Mesodermal cell (in vitro differentiated cells): Measurements from ENCODE around the gene PPFIA4.

Source experiments
- H3K27ac ChIP-seq: 2 replicates; pipeline ENCODE4 v1.7.0; 2013; ENCODE audit warnings: mild to moderate bottlenecking, low read depth, low read length, moderate library complexity; ENCODE audit not compliant: severe bottlenecking
- H3K36me3 ChIP-seq: 2 replicates; pipeline ENCODE4 v1.7.1; 2013; ENCODE audit warnings: mild to moderate bottlenecking, low read length, moderate library complexity; ENCODE audit not compliant: control insufficient read depth, insufficient read depth
- H3K4me1 ChIP-seq: one replicate; pipeline ENCODE4 v1.7.1; 2013; ENCODE audit warnings: mild to moderate bottlenecking, low read length; ENCODE audit not compliant: insufficient read depth, control insufficient read depth, poor library complexity, severe bottlenecking
- H3K4me3 ChIP-seq: 2 replicates; pipeline ENCODE4 v1.7.0; 2013; ENCODE audit warnings: low read length, control low read depth, mild to moderate bottlenecking; ENCODE audit not compliant: insufficient read depth, poor library complexity, severe bottlenecking; ENCODE audit errors: extremely low read depth
- H3K9me3 ChIP-seq: 2 replicates; pipeline ENCODE4 v1.7.1; 2013; ENCODE audit warnings: mild to moderate bottlenecking, low read length, moderate library complexity; ENCODE audit not compliant: control insufficient read depth
- WGBS, 2 experiments: methylation state at CpG; one replicate each; pipeline ENCODE4 v1.1.5; 2013; ENCODE audit warnings: missing lambda C conversion rate in 2 of 2; ENCODE audit not compliant: insufficient coverage in 2 of 2; 5-methylcytosine and 5-hydroxymethylcytosine counted together

Gene PPFIA4

GRCh38 chr1:203041351-203041932, 15.2 kb downstream of the PPFIA4 start:
- no peaks in the 10 kb centered on the region for H3K9me3 ChIP-seq
- H3K36me3 ChIP-seq = no peaks in the 10 kb centered on the region
- 81 to 93% methylated on average over 3 of the region's 3 CpGs for WGBS, 2 experiments
- H3K4me1 ChIP-seq = peaks cover 14% of the 10 kb centered on the region
- H3K4me3 ChIP-seq = no peak overlapping the region
- no peak overlapping the region for H3K27ac ChIP-seq

DNA sequence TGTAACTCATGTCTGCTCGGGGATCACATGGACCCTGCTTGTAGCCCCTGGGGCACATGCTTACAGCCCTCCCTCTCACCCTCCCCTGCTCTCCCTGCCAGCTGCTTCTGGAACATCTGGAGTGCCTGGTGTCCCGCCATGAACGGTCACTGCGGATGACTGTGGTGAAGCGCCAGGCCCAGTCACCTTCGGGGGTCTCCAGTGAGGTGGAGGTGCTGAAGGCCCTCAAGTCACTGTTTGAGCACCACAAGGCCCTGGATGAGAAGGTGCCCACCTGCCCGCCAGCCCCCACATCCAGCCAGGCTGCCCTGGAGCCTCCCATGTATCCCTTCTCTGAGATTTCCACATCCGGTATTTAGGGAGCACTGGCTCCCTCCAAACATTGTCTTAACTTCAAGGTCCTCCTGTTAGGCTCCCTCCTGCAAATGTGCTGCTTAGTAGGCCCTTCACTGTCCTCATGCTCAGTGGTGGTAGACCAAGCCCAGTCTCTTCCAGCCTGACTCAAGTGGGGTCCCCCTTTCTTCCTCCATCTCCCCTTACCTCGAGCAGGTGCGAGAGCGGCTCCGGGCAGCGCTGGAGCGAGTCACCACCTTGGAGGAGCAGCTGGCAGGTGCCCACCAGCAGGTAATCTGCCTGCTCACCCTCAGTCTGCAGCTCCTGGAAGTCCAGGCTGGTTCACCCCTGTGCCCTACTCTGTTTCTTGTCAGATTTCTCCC, 17.7 kb downstream of the PPFIA4 start:
- no peak overlapping the region for H3K4me3 ChIP-seq
- WGBS, 2 experiments = 94% methylated on average over 10 to 13 of the region's 14 CpGs
- H3K4me1 ChIP-seq = peaks cover 29% of the 10 kb centered on the region
- H3K9me3 ChIP-seq = no peaks in the 10 kb centered on the region
- no peaks in the 10 kb centered on the region for H3K36me3 ChIP-seq
- H3K27ac ChIP-seq = no peak overlapping the region

DNA sequence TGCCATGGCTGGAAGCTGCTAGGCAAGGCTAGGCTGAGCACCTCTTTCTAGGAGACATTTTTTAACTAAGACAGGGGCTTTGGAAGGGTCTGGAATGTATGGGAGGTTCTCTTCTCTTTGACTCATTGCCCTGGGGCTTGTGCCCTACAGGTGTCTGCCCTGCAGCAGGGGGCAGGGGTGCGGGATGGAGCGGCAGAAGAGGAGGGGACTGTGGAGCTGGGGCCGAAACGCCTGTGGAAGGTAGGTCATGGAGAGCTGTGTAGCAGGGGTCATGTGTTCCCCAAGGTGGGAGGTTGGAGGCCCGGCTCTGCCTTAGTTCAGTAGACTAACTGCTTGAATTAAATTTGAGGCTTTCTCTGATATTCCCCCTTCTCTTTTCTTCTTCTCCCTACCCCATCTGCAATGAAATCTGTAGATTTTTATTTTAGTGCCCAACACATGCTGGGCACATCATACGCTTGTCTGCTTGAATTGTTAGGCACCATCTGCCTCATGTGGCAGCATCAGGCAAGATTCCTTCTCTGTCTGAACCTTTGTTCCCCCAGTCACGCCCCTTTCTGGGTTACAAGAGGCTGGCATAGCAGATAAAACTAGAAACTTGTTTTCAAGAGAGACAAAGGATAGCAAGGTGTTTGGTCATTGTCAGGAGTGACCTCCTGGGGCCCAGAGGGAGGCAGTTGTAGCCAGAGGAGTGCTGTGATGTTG, 18.4 kb downstream of the PPFIA4 start:
- Histone ChIP-seq H3K27ac (no peak overlapping the region), H3K4me1 (peaks cover 29% of the 10 kb centered on the region), H3K9me3 (no peaks in the 10 kb centered on the region), H3K36me3 (no peaks in the 10 kb centered on the region), H3K4me3 (no peak overlapping the region)
- 81 to 95% methylated on average over 5 to 6 of the region's 7 CpGs for WGBS, 2 experiments

GRCh38 chr1:203045336-203045735, 19.0 kb downstream of the PPFIA4 start:
- Histone ChIP-seq H3K9me3 (no peaks in the 10 kb centered on the region), H3K36me3 (no peaks in the 10 kb centered on the region), H3K27ac (no peak overlapping the region), H3K4me3 (no peak overlapping the region), H3K4me1 (peaks cover 24% of the 10 kb centered on the region)
- WGBS, 2 experiments = 93 to 94% methylated on average over 14 to 16 of the region's 17 CpGs

GRCh38 chr1:203045821-203046594, 19.7 kb downstream of the PPFIA4 start:
- H3K36me3 ChIP-seq = no peaks in the 10 kb centered on the region
- H3K27ac ChIP-seq = no peak overlapping the region
- WGBS, 2 experiments = 92 to 98% methylated on average over 12 to 13 of the region's 16 CpGs
- H3K4me1 ChIP-seq = peaks cover 20% of the 10 kb centered on the region
- no peaks in the 10 kb centered on the region for H3K9me3 ChIP-seq
- no peak overlapping the region for H3K4me3 ChIP-seq

- no peaks in the 10 kb centered on the region for H3K9me3 ChIP-seq
- H3K4me3 ChIP-seq = no peak overlapping the region
- WGBS, 2 experiments = 87% methylated on average over 11 to 15 of the region's 15 CpGs
- peak overlapping the region; percentile 13 for H3K27ac ChIP-seq
- peaks cover 20% of the 10 kb centered on the region for H3K4me1 ChIP-seq
- no peaks in the 10 kb centered on the region for H3K36me3 ChIP-seq
Observed at GRCh38 chr1:203046984-203047630, 20.8 kb downstream of the PPFIA4 start.

- H3K9me3 ChIP-seq = no peaks in the 10 kb centered on the region
- no peak overlapping the region for H3K4me3 ChIP-seq
- WGBS, 2 experiments = 91 to 96% methylated on average over 9 to 11 of the region's 11 CpGs
- H3K27ac ChIP-seq = no peak overlapping the region
- H3K4me1 ChIP-seq = peaks cover 20% of the 10 kb centered on the region
- H3K36me3 ChIP-seq = no peaks in the 10 kb centered on the region
Observed at GRCh38 chr1:203048086-203048485, 21.8 kb downstream of the PPFIA4 start.

- Histone ChIP-seq H3K27ac (no peak overlapping the region), H3K4me3 (no peak overlapping the region), H3K9me3 (no peaks in the 10 kb centered on the region), H3K4me1 (peaks cover 20% of the 10 kb centered on the region), H3K36me3 (no peaks in the 10 kb centered on the region)
- WGBS, 2 experiments = 69 to 71% methylated on average over 19 of the region's 23 CpGs
Observed at GRCh38 chr1:203048555-203049051, 22.3 kb downstream of the PPFIA4 start.

DNA sequence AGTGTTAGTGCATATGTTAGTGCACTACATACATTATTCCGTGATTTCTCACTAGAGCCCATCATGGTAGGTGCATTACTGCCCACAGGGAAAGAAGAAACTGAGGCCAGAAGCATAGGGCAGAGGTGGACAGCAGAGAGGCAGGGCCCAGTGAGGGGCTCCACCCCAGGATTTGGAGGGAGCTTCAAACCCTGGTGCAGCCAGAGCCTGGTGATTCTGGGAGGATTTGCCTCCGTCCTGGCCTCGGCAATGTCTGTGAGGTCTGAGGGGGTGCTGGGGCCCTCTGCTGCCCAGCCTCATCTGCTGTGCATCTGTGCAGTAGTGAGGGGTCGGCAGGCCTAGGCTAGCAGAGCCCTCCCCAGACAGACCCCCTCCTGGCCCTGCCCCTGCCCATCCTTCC, 22.8 kb downstream of the PPFIA4 start:
- 73 to 88% methylated on average over 2 to 3 of the region's 4 CpGs for WGBS, 2 experiments

GRCh38 chr1:203049576-203050180, 23.4 kb downstream of the PPFIA4 start:
- Histone ChIP-seq H3K27ac (no peak overlapping the region), H3K9me3 (no peaks in the 10 kb centered on the region), H3K4me3 (no peak overlapping the region), H3K36me3 (no peaks in the 10 kb centered on the region), H3K4me1 (peaks cover 20% of the 10 kb centered on the region)
- 91 to 97% methylated on average over 9 to 13 of the region's 14 CpGs for WGBS, 2 experiments

More for the DNA sequence above, 22.8 kb downstream of the PPFIA4 start:
- H3K36me3 ChIP-seq = no peaks in the 10 kb centered on the region
- no peaks in the 10 kb centered on the region for H3K9me3 ChIP-seq
- H3K4me1 ChIP-seq = peaks cover 20% of the 10 kb centered on the region
- no peak overlapping the region for H3K27ac ChIP-seq
- no peak overlapping the region for H3K4me3 ChIP-seq
